ENCODE data around the gene PLD3. TPM values are rescaled to one million over a fixed set of nuclear protein-coding genes. Genes with fewer than 3 reads are reported as not detected.

The PLD3 gene
- total RNA-seq, 1 experiment from 2014 or later = 95.4 TPM

DNA sequence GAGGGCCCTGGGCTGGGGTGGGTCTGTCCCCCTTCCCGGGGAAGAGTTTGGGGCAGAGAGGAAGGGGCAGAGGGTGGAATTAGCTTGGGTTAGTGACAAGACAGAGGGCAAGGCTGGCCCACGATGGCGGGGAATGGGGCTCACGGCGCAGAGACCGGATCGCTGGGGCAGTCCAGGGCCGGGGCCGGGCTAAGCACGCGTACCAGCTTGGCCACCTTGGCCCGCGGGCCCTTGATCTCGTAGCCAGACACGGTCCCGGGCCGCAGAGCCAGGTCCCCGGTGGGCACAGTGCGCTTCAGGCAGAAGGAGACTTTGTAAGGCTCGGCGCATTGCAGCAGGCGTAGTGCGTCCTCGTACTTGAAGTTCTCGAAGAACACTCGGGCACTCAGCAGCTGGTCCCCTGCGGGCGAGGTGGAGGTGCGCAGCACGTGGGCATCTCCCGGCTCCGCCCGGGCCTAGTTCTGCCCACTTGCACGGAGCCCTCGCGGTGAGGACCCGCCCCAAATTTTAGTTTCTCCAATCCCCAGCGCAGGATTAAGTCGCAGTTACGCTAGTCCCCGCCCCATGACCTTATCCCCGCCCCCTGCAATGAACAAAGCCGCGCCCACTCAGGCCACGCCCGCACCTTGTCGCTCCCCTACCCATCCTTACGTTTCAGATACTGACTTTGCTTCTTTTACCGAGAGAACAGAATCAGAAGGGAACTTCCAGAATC, 50.1 kb downstream of the PLD3 start:
- Histone ChIP-seq H4K20me1 (ENCODE audit: low read length) (no peaks in the 10 kb centered on the region), H3K27ac (ENCODE audit: low read length) (no peak overlapping the region), H3K4me2 (ENCODE audit: low read length) (no peak overlapping the region), H2AFZ (ENCODE audit: low read length) (no peak overlapping the region), H3K9ac (ENCODE audit: low read length) (no peak overlapping the region), H3K79me2 (ENCODE audit: low read length) (no peaks in the 10 kb centered on the region), H3K4me3 (ENCODE audit: low read length) (no peak overlapping the region), H3K27me3 (ENCODE audit: low read length) (no peaks in the 10 kb centered on the region), H3K9me3 (ENCODE audit: low read length) (no peaks in the 10 kb centered on the region), H3K9me2 (replicated peaks; ENCODE audit: low read length) (no peaks in the 10 kb centered on the region), H3K4me1 (ENCODE audit: insufficient read depth, low read length) (peaks cover 4% of the 10 kb centered on the region; the same call in 1 of the 2 replicates), H3F3A (ENCODE audit: low read length, unreplicated experiment) (no peaks in the 10 kb centered on the region), H3K36me3 (ENCODE audit: low read depth, low read length) (no peaks in the 10 kb centered on the region)
- BruUV-seq (replicated peaks) = no TSS peak
- TF ChIP-seq, protein P1, sequence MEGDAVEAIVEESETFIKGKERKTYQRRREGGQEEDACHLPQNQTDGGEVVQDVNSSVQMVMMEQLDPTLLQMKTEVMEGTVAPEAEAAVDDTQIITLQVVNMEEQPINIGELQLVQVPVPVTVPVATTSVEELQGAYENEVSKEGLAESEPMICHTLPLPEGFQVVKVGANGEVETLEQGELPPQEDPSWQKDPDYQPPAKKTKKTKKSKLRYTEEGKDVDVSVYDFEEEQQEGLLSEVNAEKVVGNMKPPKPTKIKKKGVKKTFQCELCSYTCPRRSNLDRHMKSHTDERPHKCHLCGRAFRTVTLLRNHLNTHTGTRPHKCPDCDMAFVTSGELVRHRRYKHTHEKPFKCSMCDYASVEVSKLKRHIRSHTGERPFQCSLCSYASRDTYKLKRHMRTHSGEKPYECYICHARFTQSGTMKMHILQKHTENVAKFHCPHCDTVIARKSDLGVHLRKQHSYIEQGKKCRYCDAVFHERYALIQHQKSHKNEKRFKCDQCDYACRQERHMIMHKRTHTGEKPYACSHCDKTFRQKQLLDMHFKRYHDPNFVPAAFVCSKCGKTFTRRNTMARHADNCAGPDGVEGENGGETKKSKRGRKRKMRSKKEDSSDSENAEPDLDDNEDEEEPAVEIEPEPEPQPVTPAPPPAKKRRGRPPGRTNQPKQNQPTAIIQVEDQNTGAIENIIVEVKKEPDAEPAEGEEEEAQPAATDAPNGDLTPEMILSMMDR (conservative IDR thresholded peaks at IDR 0.05; ENCODE audit: low read depth, low read length) = no peak
- TF ChIP-seq EZH2 (IDR thresholded peaks at IDR 0.05; ENCODE audit: low read length, unreplicated experiment) (no peak), EZH2phosphoT487 (IDR thresholded peaks at IDR 0.05; ENCODE audit: borderline replicate concordance, low read length) (no peak)
- ATAC-seq = no peak
- ChIA-PET CTCF (no interaction called here), POLR2A (ENCODE audit: unreplicated experiment) (no interaction called here)
- intact Hi-C loops (cut with micrococcal nuclease) = no loop called here
- no peak for DNase-seq

DNA sequence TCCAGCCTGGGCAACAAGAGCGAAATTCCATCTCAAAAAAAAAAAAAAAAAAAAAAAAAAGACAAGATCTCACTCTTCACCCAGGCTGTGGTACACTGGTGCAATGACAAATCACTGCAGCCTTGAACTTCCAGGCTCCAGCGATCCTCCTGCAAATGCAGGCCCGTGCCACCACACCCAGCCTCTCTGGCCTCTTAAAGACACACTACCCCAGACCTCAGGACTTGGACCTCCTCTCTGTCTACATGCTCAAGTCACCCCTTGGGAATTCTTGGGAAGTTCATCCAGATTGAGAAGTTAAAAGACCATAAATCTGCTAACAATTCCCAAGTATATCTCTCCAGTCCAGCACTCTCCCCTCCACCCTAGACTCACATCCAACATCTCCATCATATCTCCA, 52.1 kb downstream of the PLD3 start:
- H3K36me3 ChIP-seq (ENCODE audit: low read depth, low read length) = no peaks in the 10 kb centered on the region
- CTCF ChIA-PET = no interaction called here
- H3K9me3 ChIP-seq (ENCODE audit: low read length) = no peaks in the 10 kb centered on the region
- no peak overlapping the region for H3K27ac ChIP-seq (ENCODE audit: low read length)
- no peaks in the 10 kb centered on the region for H4K20me1 ChIP-seq (ENCODE audit: low read length)
- H3K79me2 ChIP-seq (ENCODE audit: low read length) = no peaks in the 10 kb centered on the region
- ATAC-seq (no peak), DNase-seq (no peak)
- no peaks in the 10 kb centered on the region for H3K27me3 ChIP-seq (ENCODE audit: low read length)
- POLR2A ChIA-PET (ENCODE audit: unreplicated experiment) = no interaction called here
- no peak overlapping the region for H2AFZ ChIP-seq (ENCODE audit: low read length)
- H3F3A ChIP-seq (ENCODE audit: low read length, unreplicated experiment) = no peaks in the 10 kb centered on the region
- peaks cover 4% of the 10 kb centered on the region; the same call in 1 of the 2 replicates for H3K4me1 ChIP-seq (ENCODE audit: insufficient read depth, low read length)
- H3K9me2 ChIP-seq (replicated peaks; ENCODE audit: low read length) = no peaks in the 10 kb centered on the region
- H3K9ac ChIP-seq (ENCODE audit: low read length) = no peak overlapping the region
- TF ChIP-seq EZH2phosphoT487 (IDR thresholded peaks at IDR 0.05; ENCODE audit: borderline replicate concordance, low read length) (no peak), EZH2 (IDR thresholded peaks at IDR 0.05; ENCODE audit: low read length, unreplicated experiment) (no peak)
- TF ChIP-seq, protein P1 (conservative IDR thresholded peaks at IDR 0.05; ENCODE audit: low read depth, low read length) = no peak
- H3K4me3 ChIP-seq (ENCODE audit: low read length) = no peak overlapping the region
- intact Hi-C loops (cut with micrococcal nuclease) = no loop called here
- BruUV-seq (replicated peaks) = no TSS peak
- no peak overlapping the region for H3K4me2 ChIP-seq (ENCODE audit: low read length)
